Measurements from ENCODE around the gene CDHR3.
"Not testable (repeated sequence)": the region's sequence is repeated elsewhere in the genome, so short reads cannot be mapped to it uniquely, and the experiment has no call there.

CDHR3 gene

GRCh38 chr7:105996860-105997737 lies 34.0 kb downstream of the CDHR3 start:
- no peak for FAIRE-seq
- no peak for TF ChIP-seq CTCF (IDR thresholded peaks at IDR 0.05; ENCODE audit: insufficient read depth, missing control alignments)
- no peak for DNase-seq (ENCODE audit: insufficient read length, low spot score)

GRCh38 chr7:105999256-105999655 lies 36.2 kb downstream of the CDHR3 start:
- DNase-seq (ENCODE audit: insufficient read length, low spot score) = no peak
- no peak for TF ChIP-seq CTCF (IDR thresholded peaks at IDR 0.05; ENCODE audit: insufficient read depth, missing control alignments)
- no peak for FAIRE-seq

GRCh38 chr7:106001196-106001595 lies 38.1 kb downstream of the CDHR3 start:
- FAIRE-seq (no peak), DNase-seq (ENCODE audit: insufficient read length, low spot score) (no peak)
- TF ChIP-seq CTCF (IDR thresholded peaks at IDR 0.05; ENCODE audit: insufficient read depth, missing control alignments) = no peak

- no peak for DNase-seq (ENCODE audit: insufficient read length, low spot score)
- no peak for TF ChIP-seq CTCF (IDR thresholded peaks at IDR 0.05; ENCODE audit: insufficient read depth, missing control alignments)
- no peak for FAIRE-seq
These were observed 38.8 kb downstream of the CDHR3 start for GRCh38 chr7:106001886-106002285.

GRCh38 chr7:106003525-106004064 lies 40.5 kb downstream of the CDHR3 start:
- TF ChIP-seq CTCF (IDR thresholded peaks at IDR 0.05; ENCODE audit: insufficient read depth, missing control alignments) = no peak
- DNase-seq (ENCODE audit: insufficient read length, low spot score) (no peak), FAIRE-seq (no peak)

- DNase-seq (ENCODE audit: insufficient read length, low spot score) = no peak
- no peak for FAIRE-seq
- no peak for TF ChIP-seq CTCF (IDR thresholded peaks at IDR 0.05; ENCODE audit: insufficient read depth, missing control alignments)
These were observed 43.8 kb downstream of the CDHR3 start for GRCh38 chr7:106006906-106007305.

- not testable (repeated sequence) for FAIRE-seq; DNase-seq (ENCODE audit: insufficient read length, low spot score)
These were observed 44.7 kb downstream of the CDHR3 start for GRCh38 chr7:106007796-106008195.

Measured in D721Med (cell line).